SU-DHL-6 (cell line): ENCODE data around the gene COG2.

Experiments
- H2AFZ ChIP-seq: fragments of 200-600 bp; sonication (generic); 2 replicates; pipeline ENCODE4 v1.6.1; 2014; ENCODE audit warnings: low read depth, mild to moderate bottlenecking, moderate library complexity, mixed read lengths, antibody characterized with exemption, low read length; ENCODE audit not compliant: severe bottlenecking
- H3F3A ChIP-seq: fragments of 200-600 bp; shearing (Covaris generic); 2 replicates; pipeline ENCODE4 v1.6.0; 2016; ENCODE audit warnings: antibody characterized with exemption, mild to moderate bottlenecking; ENCODE audit not compliant: insufficient read depth
- H3K27ac ChIP-seq: fragments of 200-600 bp; sonication (generic); 2 replicates; pipeline ENCODE4 v1.5.1; 2016; ENCODE audit warnings: low read depth, mild to moderate bottlenecking, low read length, moderate library complexity, mixed read lengths
- H3K27me3 ChIP-seq: fragments of 200-600 bp; sonication (generic), shearing (Covaris generic); 2 replicates; pipeline ENCODE4 v1.6.0; 2014; ENCODE audit warnings: mild to moderate bottlenecking, low read length
- H3K36me3 ChIP-seq: fragments of 200-600 bp; sonication (generic); 2 replicates; pipeline ENCODE4 v1.6.1; 2014; ENCODE audit warnings: mild to moderate bottlenecking, low read length, mixed read lengths
- H3K4me2 ChIP-seq: fragments of 300-600, 200-600 bp; shearing (Covaris generic), sonication (generic); 2 replicates; pipeline ENCODE4 v1.6.0; 2014; ENCODE audit warnings: low read length, low read depth, mild to moderate bottlenecking; ENCODE audit not compliant: poor library complexity, severe bottlenecking
- H3K4me3 ChIP-seq: fragments of 200-600 bp; sonication (generic); 2 replicates; pipeline ENCODE4 v1.5.1; 2014; ENCODE audit warnings: antibody characterized with exemption, low read length, mild to moderate bottlenecking, mixed read lengths; ENCODE audit not compliant: insufficient read depth, poor library complexity, severe bottlenecking
- H3K79me2 ChIP-seq: fragments of 200-600 bp; sonication (generic); 2 replicates; pipeline ENCODE4 v1.6.1; 2014; ENCODE audit warnings: mild to moderate bottlenecking, low read length, moderate library complexity; ENCODE audit not compliant: insufficient read depth
- H3K9ac ChIP-seq: fragments of 200-600 bp; sonication (generic); 2 replicates; pipeline ENCODE4 v1.7.0; 2014; ENCODE audit warnings: mild to moderate bottlenecking, low read length
- H3K9me2 ChIP-seq: fragments of 200-600 bp; sonication (generic); replicated peaks from 2 replicates; pipeline ENCODE4 v1.6.1; 2014; ENCODE audit warnings: low read length; ENCODE audit not compliant: insufficient read depth
- H3K9me3 ChIP-seq: fragments of 200-600 bp; sonication (generic); 2 replicates; pipeline ENCODE4 v1.6.1; 2014; ENCODE audit warnings: low read length, mixed read lengths; ENCODE audit not compliant: insufficient read depth
- H4K20me1 ChIP-seq: fragments of 200-600 bp; sonication (generic); 2 replicates; pipeline ENCODE4 v1.6.1; 2014; ENCODE audit warnings: low read depth, mild to moderate bottlenecking, antibody characterized with exemption, low read length, moderate library complexity, mixed read lengths
- CTCF ChIP-seq: fragments of 200-600 bp; sonication (generic); IDR thresholded peaks from one replicate; pipeline ENCODE4 v1.5.1; 2017; ENCODE audit warnings: antibody characterized with exemption, mild to moderate bottlenecking, low read length, moderate library complexity; ENCODE audit not compliant: insufficient read depth, poor library complexity, severe bottlenecking
- EZH2phosphoT487 ChIP-seq: fragments of 200-600 bp; sonication (generic), shearing (Covaris generic); conservative IDR thresholded peaks from 2 replicates; pipeline ENCODE4 v1.6.1; 2018; ENCODE audit warnings: mild to moderate bottlenecking, antibody characterized with exemption, low read length, moderate library complexity, mixed read lengths

The COG2 gene

GRCh38 chr1:230621324-230622030 lies 20.8 kb upstream of the COG2 start:
- Histone ChIP-seq H3K9me2 (no peaks in the 10 kb centered on the region), H4K20me1 (no peaks in the 10 kb centered on the region), H2AFZ (no peak overlapping the region), H3F3A (no peaks in the 10 kb centered on the region), H3K27ac (no peak overlapping the region), H3K4me2 (no peak overlapping the region), H3K9me3 (no peaks in the 10 kb centered on the region), H3K36me3 (no peaks in the 10 kb centered on the region), H3K79me2 (no peaks in the 10 kb centered on the region), H3K4me3 (no peak overlapping the region), H3K9ac (no peak overlapping the region), H3K27me3 (no peaks in the 10 kb centered on the region)
- TF ChIP-seq CTCF = no peak
- TF ChIP-seq EZH2phosphoT487 = no peak

- Histone ChIP-seq H3K9me3 (no peaks in the 10 kb centered on the region), H3K79me2 (no peaks in the 10 kb centered on the region)
Measured at GRCh38 chr1:230622151-230622550, 20.1 kb upstream of the COG2 start.

GRCh38 chr1:230624097-230624713 lies 18.1 kb upstream of the COG2 start:
- Histone ChIP-seq H3K9me2 (no peaks in the 10 kb centered on the region), H3F3A (no peaks in the 10 kb centered on the region), H3K27me3 (no peaks in the 10 kb centered on the region), H3K9me3 (no peaks in the 10 kb centered on the region), H2AFZ (no peak overlapping the region), H3K4me3 (no peak overlapping the region), H3K27ac (no peak overlapping the region), H3K9ac (no peak overlapping the region), H3K79me2 (no peaks in the 10 kb centered on the region), H3K4me2 (no peak overlapping the region), H4K20me1 (no peaks in the 10 kb centered on the region), H3K36me3 (no peaks in the 10 kb centered on the region)
- no peak for TF ChIP-seq CTCF
- TF ChIP-seq EZH2phosphoT487 = no peak

More at GRCh38 chr1:230622151-230622550, 20.1 kb upstream of the COG2 start:
- H3K9ac ChIP-seq = no peak overlapping the region
- H3K4me3 ChIP-seq = no peak overlapping the region
- H2AFZ ChIP-seq = no peak overlapping the region
- H3K27ac ChIP-seq = no peak overlapping the region
- H3F3A ChIP-seq = no peaks in the 10 kb centered on the region
- no peaks in the 10 kb centered on the region for H3K27me3 ChIP-seq
- no peak for TF ChIP-seq CTCF
- no peak for TF ChIP-seq EZH2phosphoT487
- no peak overlapping the region for H3K4me2 ChIP-seq
- no peaks in the 10 kb centered on the region for H3K9me2 ChIP-seq
- H4K20me1 ChIP-seq = no peaks in the 10 kb centered on the region
- no peaks in the 10 kb centered on the region for H3K36me3 ChIP-seq
